NCI-H187 (cell line): ENCODE measurements around the gene AIF1.

Experiments used
- DNase-seq, 2 experiments: peaks; one replicate each; lab custom pipeline; 2025; lab: John Stamatoyannopoulos, UW

The AIF1 gene

DNA sequence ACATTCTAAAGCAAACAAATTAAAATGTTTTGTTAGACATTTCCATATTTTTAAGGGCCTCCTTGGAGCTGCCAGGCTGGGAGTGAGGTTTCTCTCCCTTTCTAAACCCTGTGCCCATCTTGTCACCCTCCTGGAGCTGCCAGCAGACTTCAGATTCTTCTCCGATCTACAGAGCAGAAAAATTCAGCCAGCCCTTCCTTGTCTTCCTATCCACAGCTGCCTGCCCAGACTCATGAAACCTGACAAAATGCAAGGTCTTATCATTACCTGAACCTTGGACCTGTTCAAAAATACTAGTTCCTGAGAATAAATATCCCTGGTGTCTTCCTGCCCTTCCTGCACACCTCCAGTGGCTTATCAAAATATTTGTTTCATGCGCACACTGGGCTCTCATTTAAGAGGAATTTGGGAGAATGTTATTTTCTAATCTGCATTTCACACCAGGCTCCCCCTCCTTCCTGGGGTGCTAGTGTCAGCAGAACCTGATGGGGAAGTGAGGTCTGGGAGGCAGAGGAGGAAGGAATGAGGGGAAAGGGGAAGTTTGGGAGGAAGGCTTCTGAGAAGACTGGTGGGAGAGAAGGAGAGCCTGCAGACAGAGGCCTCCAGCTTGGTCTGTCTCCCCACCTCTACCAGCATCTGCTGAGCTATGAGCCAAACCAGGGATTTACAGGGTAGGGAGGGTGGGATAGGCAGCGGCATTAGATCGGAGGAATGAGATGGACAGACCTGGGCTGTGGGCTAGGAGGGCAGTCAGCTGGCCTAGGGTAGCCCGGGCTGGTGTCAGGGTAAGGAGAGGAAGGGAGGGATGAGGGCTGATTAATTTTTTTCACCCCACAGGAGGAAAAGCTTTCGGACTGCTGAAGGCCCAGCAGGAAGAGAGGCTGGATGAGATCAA lies at the start of gene AIF1:
Gene AIF1, plus strand, starts transcription at position 551 of the 895 bp plus-strand sequence. Its CDS starts 96 bp downstream, at position 647.
- no peak for DNase-seq

GRCh38 chr6:31567531-31568370 lies 47.3 kb upstream of the AIF1 start:
- no peak for DNase-seq

DNA sequence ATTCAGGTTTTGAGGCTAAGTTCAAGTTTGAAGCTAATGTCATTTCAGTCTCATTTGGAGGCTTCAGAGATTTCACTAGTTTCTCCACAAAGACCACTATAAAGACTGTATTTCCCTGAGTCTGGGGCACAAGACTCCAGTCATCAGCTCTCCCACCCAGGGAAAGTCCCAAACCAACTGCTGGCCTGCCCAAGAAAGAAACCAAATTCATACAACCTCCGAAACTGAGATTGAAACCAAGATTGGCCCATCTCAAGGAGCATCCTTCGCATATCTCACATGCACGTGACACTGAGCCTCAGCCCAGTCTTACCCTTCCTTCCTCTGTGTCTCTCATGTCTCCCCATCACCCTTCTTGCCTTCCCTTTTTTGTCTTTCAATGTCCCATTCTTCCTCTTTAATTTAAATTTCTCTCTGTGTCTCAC lies 46.5 kb upstream of the AIF1 start:
- DNase-seq = no peak

DNA sequence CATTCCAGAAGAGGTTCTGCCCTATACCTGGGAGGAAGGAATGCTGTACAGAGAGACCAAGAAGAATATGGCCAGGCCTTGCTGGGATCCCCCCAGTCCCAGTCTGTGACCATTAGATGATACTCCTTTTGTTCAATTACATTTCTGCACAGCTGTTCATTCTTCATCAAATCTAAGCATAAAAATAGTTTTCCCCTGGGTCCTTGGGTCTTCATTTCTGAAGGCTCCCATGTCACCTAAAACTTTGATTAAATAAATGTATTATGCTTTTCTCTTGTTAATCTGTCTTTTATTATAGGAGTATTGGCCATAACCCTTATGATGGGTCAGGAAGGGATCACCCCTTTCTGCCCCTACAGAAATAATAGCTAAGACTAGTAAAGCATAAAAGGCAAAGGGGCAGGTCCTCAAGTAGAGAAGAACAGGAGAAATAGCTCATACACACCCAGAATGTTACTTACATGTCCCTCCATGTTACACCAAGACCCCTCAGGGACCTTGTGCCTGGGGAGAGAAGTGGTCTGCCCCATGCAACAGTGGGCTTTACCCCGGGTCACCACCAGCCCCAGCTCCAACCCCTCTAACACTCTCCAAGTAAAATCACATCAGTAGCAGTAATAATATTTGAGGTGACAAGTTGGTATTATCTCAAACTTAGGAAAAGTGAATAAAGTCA lies 45.0 kb upstream of the AIF1 start:
- DNase-seq = no peak

DNA sequence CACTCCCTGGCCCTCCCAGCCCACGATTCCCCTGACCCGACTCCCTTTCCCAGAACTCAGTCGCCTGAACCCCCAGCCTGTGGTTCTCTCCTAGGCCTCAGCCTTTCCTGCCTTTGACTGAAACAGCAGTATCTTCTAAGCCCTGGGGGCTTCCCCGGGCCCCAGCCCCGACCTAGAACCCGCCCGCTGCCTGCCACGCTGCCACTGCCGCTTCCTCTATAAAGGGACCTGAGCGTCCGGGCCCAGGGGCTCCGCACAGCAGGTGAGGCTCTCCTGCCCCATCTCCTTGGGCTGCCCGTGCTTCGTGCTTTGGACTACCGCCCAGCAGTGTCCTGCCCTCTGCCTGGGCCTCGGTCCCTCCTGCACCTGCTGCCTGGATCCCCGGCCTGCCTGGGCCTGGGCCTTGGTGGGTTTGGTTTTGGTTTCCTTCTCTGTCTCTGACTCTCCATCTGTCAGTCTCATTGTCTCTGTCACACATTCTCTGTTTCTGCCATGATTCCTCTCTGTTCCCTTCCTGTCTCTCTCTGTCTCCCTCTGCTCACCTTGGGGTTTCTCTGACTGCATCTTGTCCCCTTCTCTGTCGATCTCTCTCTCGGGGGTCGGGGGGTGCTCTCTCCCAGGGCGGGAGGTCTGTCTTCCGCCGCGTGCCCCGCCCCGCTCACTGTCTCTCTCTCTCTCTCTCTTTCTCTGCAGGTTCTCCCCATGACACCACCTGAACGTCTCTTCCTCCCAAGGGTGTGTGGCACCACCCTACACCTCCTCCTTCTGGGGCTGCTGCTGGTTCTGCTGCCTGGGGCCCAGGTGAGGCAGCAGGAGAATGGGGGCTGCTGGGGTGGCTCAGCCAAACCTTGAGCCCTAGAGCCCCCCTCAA lies 42.8 kb upstream of the AIF1 start, which contains the start of gene LTA:
Gene LTA, plus strand, starts transcription at position 249 of the 871 bp plus-strand sequence. Its CDS starts 454 bp downstream, at position 703.
- DNase-seq = no peak

GRCh38 chr6:31573239-31574105 lies 41.6 kb upstream of the AIF1 start:
- no peak for DNase-seq

GRCh38 chr6:31574106-31575061 lies 40.6 kb upstream of the AIF1 start:
- DNase-seq = no peak

DNA sequence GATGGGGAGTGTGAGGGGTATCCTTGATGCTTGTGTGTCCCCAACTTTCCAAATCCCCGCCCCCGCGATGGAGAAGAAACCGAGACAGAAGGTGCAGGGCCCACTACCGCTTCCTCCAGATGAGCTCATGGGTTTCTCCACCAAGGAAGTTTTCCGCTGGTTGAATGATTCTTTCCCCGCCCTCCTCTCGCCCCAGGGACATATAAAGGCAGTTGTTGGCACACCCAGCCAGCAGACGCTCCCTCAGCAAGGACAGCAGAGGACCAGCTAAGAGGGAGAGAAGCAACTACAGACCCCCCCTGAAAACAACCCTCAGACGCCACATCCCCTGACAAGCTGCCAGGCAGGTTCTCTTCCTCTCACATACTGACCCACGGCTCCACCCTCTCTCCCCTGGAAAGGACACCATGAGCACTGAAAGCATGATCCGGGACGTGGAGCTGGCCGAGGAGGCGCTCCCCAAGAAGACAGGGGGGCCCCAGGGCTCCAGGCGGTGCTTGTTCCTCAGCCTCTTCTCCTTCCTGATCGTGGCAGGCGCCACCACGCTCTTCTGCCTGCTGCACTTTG lies 39.6 kb upstream of the AIF1 start, which contains the start of gene TNF:
Gene TNF, plus strand, starts transcription at position 231 of the 567 bp plus-strand sequence. Its CDS starts 177 bp downstream, at position 408.
- DNase-seq = no peak

GRCh38 chr6:31575952-31576685 lies 38.9 kb upstream of the AIF1 start:
- DNase-seq = no peak

DNA sequence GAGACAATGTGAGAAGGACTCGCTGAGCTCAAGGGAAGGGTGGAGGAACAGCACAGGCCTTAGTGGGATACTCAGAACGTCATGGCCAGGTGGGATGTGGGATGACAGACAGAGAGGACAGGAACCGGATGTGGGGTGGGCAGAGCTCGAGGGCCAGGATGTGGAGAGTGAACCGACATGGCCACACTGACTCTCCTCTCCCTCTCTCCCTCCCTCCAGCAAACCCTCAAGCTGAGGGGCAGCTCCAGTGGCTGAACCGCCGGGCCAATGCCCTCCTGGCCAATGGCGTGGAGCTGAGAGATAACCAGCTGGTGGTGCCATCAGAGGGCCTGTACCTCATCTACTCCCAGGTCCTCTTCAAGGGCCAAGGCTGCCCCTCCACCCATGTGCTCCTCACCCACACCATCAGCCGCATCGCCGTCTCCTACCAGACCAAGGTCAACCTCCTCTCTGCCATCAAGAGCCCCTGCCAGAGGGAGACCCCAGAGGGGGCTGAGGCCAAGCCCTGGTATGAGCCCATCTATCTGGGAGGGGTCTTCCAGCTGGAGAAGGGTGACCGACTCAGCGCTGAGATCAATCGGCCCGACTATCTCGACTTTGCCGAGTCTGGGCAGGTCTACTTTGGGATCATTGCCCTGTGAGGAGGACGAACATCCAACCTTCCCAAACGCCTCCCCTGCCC lies 38.0 kb upstream of the AIF1 start:
- DNase-seq = no peak

DNA sequence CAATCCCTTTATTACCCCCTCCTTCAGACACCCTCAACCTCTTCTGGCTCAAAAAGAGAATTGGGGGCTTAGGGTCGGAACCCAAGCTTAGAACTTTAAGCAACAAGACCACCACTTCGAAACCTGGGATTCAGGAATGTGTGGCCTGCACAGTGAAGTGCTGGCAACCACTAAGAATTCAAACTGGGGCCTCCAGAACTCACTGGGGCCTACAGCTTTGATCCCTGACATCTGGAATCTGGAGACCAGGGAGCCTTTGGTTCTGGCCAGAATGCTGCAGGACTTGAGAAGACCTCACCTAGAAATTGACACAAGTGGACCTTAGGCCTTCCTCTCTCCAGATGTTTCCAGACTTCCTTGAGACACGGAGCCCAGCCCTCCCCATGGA lies 37.5 kb upstream of the AIF1 start:
- DNase-seq = no peak

DNA sequence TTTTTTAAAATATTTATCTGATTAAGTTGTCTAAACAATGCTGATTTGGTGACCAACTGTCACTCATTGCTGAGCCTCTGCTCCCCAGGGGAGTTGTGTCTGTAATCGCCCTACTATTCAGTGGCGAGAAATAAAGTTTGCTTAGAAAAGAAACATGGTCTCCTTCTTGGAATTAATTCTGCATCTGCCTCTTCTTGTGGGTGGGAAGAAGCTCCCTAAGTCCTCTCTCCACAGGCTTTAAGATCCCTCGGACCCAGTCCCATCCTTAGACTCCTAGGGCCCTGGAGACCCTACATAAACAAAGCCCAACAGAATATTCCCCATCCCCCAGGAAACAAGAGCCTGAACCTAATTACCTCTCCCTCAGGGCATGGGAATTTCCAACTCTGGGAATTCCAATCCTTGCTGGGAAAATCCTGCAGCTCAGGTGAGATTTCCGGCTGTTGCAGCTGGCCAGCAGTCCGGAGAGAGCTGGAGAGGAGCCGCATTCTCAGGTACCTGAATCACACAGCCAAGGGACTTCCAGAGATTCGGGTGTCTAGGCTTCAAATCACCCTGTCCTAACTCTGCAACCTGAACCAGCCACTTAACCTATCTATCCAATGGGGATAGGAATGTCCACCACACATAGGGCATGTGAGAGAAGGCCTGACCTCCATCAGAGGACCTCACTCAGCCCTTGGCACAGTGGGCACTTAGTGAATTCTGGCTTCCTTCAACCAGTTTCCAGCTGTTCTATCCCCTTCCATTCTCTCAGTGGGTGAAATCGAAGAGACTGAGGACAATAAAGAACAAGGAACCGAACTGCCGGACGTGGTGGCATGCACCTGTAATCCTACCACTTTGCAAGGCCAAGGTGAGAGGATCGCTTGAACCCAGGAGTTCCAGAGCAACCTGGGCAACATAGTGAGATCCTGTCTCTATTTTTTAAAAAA lies 36.6 kb upstream of the AIF1 start:
- DNase-seq = no peak

DNA sequence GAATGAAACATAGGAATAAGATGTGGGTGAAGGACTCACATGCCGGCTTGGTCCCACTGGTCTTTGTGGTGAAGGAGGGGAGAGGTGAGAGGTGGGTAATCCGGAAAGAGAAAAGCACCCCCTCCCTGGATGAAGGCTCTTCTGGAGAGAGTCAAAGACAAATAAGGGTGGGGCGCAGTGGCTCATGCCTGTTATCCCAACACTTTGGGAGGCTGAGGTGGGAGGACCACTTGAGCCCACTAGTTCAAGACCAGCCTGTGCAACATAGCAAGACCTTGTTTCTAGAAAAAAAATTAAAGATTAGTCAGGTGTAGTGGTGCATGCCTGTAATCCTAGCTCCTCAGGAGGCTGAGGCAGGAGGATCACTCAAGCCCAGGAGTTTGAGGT lies 35.9 kb upstream of the AIF1 start:
- no peak for DNase-seq

GRCh38 chr6:31579546-31580437 lies 35.2 kb upstream of the AIF1 start:
- no peak for DNase-seq

DNA sequence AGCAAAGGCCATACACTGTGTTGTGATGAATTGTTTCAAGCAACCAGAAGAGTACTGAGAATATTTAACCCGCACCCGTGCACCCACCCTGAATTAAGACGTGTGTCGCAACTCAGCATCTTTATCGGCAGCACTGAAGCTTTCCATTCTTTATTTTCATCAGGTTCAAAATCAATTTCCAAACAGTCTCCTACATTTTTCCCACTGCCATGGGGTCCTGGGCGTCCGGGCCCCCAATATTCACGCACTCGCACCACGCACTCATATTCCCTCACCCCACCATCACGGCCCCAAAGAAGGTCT lies 34.6 kb upstream of the AIF1 start:
- DNase-seq = no peak
